Left ventricle myocardium inferior (tissue), 1 donor: ENCODE data around the gene DMKN. TPM values are rescaled to one million over a fixed set of nuclear protein-coding genes. Genes with fewer than 3 reads are reported as not detected.

Experiments used
- DNase-seq: peaks from one replicate; pipeline ENCODE4 v3.0.0-alpha.2; 2020
- H3K27ac ChIP-seq: fragments of 200-600 bp; replicated peaks from 2 replicates; pipeline ENCODE4 v1.8.0; 2021
- H3K27me3 ChIP-seq: fragments of 200-600 bp; 2 replicates; pipeline ENCODE4 v1.8.0; 2021; ENCODE audit warnings: low read depth
- H3K36me3 ChIP-seq: fragments of 200-600 bp; 2 replicates; pipeline ENCODE4 v1.8.0; 2021
- H3K4me1 ChIP-seq: fragments of 200-600 bp; 2 replicates; pipeline ENCODE4 v1.8.0; 2021
- H3K4me3 ChIP-seq: fragments of 200-600 bp; 2 replicates; pipeline ENCODE4 v1.8.0; 2021; ENCODE audit warnings: mild to moderate bottlenecking, moderate library complexity
- H3K9me3 ChIP-seq: fragments of 200-600 bp; replicated peaks from 2 replicates; pipeline ENCODE4 v1.8.0; 2021
- intact Hi-C: fragments of 100-400 bp; cut with micrococcal nuclease; formaldehyde crosslinking; loops from one replicate; pipeline ENCODE4 v1.11.0; 2022
- total RNA-seq: library from RNA; stranded (reverse); fragmentation: NEBNext Ultra II Directional; extraction: Animal tissue kit (Norgen Biotek cat#: 25700); gene quantifications from one replicate; pipeline ENCODE4 v1.2.1, GENCODE V29; 2021
- TF ChIP-seq, protein P1 (sequence below): fragments of 200-600 bp; IDR thresholded peaks from 2 replicates; pipeline ENCODE4 v1.8.0; 2021; ENCODE audit warnings: antibody characterized with exemption, mild to moderate bottlenecking, borderline replicate concordance
- donor health status: DM: no; HTN: yes; CAD: no; lungs with severe emphysema.

DMKN gene
- total RNA-seq, 1 donor from 2014 or later: 7.9 TPM

GRCh38 chr19:35517342-35517741 lies 3.9 kb upstream of the DMKN start:
- H3K27me3 ChIP-seq: peaks cover 66% of the 10 kb centered on the region
- no peaks in the 10 kb centered on the region for H3K36me3 ChIP-seq
- H3K9me3 ChIP-seq: no peaks in the 10 kb centered on the region
- H3K27ac ChIP-seq: no peak overlapping the region
- H3K4me1 ChIP-seq: peaks cover 4% of the 10 kb centered on the region
- intact Hi-C loops: no loop called here
- no peak for DNase-seq
- H3K4me3 ChIP-seq: no peak overlapping the region
- TF ChIP-seq, protein P1, sequence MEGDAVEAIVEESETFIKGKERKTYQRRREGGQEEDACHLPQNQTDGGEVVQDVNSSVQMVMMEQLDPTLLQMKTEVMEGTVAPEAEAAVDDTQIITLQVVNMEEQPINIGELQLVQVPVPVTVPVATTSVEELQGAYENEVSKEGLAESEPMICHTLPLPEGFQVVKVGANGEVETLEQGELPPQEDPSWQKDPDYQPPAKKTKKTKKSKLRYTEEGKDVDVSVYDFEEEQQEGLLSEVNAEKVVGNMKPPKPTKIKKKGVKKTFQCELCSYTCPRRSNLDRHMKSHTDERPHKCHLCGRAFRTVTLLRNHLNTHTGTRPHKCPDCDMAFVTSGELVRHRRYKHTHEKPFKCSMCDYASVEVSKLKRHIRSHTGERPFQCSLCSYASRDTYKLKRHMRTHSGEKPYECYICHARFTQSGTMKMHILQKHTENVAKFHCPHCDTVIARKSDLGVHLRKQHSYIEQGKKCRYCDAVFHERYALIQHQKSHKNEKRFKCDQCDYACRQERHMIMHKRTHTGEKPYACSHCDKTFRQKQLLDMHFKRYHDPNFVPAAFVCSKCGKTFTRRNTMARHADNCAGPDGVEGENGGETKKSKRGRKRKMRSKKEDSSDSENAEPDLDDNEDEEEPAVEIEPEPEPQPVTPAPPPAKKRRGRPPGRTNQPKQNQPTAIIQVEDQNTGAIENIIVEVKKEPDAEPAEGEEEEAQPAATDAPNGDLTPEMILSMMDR: no peak

DNA sequence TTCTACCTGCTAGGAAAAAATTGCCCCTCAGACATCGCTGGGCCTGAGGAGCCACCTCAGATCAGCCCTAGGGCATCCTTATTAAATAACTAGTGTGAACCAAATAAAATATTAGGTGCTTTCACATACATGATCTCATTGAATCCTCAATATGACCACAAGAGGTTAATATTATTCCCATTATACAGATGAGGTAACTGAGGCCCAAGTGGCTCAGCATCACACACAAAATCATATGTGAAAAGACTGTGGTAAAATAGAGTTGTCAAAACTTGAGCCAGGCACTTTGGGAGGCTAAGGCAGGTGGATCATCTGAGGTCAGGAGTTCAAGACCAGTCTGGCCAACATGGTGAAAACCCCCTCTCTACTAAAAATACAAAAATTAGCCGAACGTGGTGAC lies 2.9 kb upstream of the DMKN start:
- peaks cover 4% of the 10 kb centered on the region for H3K4me1 ChIP-seq
- no peaks in the 10 kb centered on the region for H3K9me3 ChIP-seq
- H3K27ac ChIP-seq: no peak overlapping the region
- DNase-seq: no peak
- H3K4me3 ChIP-seq: no peak overlapping the region
- no peaks in the 10 kb centered on the region for H3K36me3 ChIP-seq
- intact Hi-C loops: no loop called here
- H3K27me3 ChIP-seq: peaks cover 74% of the 10 kb centered on the region
- TF ChIP-seq, protein P1: no peak

GRCh38 chr19:35514282-35514809 lies 897 bp upstream of the DMKN start:
- no peak overlapping the region for H3K4me3 ChIP-seq
- H3K36me3 ChIP-seq: no peaks in the 10 kb centered on the region
- intact Hi-C loops: no loop called here
- H3K9me3 ChIP-seq: no peaks in the 10 kb centered on the region
- no peak overlapping the region for H3K27ac ChIP-seq
- H3K4me1 ChIP-seq: peaks cover 17% of the 10 kb centered on the region
- no peak for DNase-seq
- H3K27me3 ChIP-seq: peaks cover 82% of the 10 kb centered on the region
- TF ChIP-seq, protein P1: no peak

DNA sequence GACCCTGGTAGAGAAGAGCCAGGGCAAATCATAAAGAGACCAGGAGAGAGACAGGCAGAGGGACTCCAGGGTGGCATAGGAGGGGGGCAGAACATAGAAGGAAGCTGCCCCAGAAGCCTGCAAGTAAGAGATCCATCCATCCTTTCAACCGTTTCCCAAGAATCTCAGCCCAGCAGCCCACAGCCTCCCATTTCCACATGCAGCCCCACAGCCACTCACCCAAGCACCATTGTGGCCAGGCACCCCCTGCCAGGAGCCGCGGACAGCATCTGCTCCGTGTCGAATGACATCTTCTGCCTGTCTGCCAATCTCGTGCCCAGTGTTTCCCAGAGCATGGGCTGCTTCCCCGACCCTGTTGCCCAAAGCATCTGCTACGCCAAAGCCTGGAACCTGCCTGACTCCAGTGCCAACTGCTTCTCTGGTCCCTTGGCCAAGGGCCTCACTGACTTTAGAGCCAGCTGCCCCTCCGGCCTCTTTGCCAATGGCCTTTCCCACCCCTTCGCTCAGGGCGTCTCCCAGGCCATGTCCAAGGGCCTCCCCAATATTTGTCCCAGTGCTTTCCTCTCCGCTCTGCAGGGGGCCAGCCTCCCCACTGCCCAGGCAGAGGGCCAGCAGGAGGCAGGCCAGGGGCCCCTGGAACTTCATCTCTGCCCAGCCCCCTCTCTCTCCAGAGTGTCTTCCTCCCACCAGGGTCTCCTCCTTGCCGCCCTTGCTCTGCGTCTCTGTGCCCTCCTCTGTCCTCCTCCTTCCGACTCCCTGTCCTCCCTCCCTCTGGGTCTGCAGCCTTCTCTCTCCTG lies 420 bp downstream of the DMKN start:
- Histone ChIP-seq H3K9me3 (no peaks in the 10 kb centered on the region), H3K36me3 (no peaks in the 10 kb centered on the region), H3K27ac (no peak overlapping the region), H3K4me1 (peaks cover 17% of the 10 kb centered on the region), H3K27me3 (peaks cover 81% of the 10 kb centered on the region), H3K4me3 (no peak overlapping the region)
- DNase-seq: no peak
- TF ChIP-seq, protein P1: no peak
- intact Hi-C loops: no loop called here

DNA sequence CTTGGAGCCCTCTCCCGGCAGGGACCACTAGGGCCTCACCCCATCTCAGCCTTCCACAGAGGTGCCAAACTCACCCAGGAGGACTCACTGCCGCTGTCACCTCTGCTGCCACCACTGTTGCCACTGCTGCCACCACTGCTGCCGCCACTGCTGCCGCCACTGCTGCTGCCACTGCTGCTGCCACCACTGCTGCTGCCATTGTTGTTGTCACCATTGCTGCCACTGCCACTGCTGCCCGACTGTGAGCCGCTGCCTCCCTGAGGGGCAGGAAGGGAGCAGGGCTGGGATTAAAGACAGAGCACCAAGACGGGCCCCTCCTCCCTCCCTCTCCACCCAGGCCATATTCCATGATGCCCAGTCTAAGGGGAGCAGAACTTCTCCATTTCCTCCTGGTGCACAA lies 2.1 kb downstream of the DMKN start:
- H3K27me3 ChIP-seq: peaks cover 93% of the 10 kb centered on the region
- H3K27ac ChIP-seq: no peak overlapping the region
- DNase-seq: no peak
- no peaks in the 10 kb centered on the region for H3K36me3 ChIP-seq
- intact Hi-C loops: no loop called here
- TF ChIP-seq, protein P1: no peak
- no peaks in the 10 kb centered on the region for H3K9me3 ChIP-seq
- no peak overlapping the region for H3K4me3 ChIP-seq
- H3K4me1 ChIP-seq: peaks cover 17% of the 10 kb centered on the region
